Gastroesophageal sphincter (tissue), 4 donors: ENCODE results near the gene STARD8. TPM values are rescaled to one million over a fixed set of nuclear protein-coding genes. Genes with fewer than 3 reads are reported as not detected.

Source experiments
- ATAC-seq: fragments of 150-250 bp; one replicate; pipeline ENCODE4 v1.9.1; 2016; ENCODE audit warnings: mild to moderate bottlenecking, moderate library complexity
- H3K27ac ChIP-seq, 4 donors: fragments of 200-600 bp; sonication (generic) in 3 of 4; 1 replicate in 3 of 4; 2 replicates in 1 of 4; pipeline ENCODE4 v1.5.1; 2016 to 2019
- H3K27me3 ChIP-seq: fragments of 200-600 bp; sonication (generic); one replicate; pipeline ENCODE4 v1.5.1; 2019
- H3K36me3 ChIP-seq, 2 donors: fragments of 200-600 bp; sonication (generic); one replicate each; pipeline ENCODE4 v1.5.1; 2019; ENCODE audit warnings: control low read depth in 1 of 2
- H3K4me1 ChIP-seq, 3 donors: fragments of 200-600 bp; sonication (generic); 1 replicate in 2 of 3; 2 replicates in 1 of 3; pipeline ENCODE4 v1.5.1; 2016 to 2019; ENCODE audit warnings: control low read depth in 2 of 3
- H3K4me3 ChIP-seq, 2 donors: fragments of 200-600 bp; sonication (generic); one replicate each; pipeline ENCODE4 v1.5.1; 2019; ENCODE audit warnings: mild to moderate bottlenecking in 1 of 2, moderate library complexity in 1 of 2
- H3K9me3 ChIP-seq, 3 donors: fragments of 200-600 bp; sonication (generic); one replicate each; pipeline ENCODE4 v1.5.1; 2017 to 2019; ENCODE audit warnings: control low read depth in 2 of 3
- EP300 ChIP-seq: sonication (generic); formaldehyde crosslinking; IDR thresholded peaks from one replicate; pipeline ENCODE4 v1.6.1; 2017; ENCODE audit warnings: antibody characterized with exemption, mild to moderate bottlenecking
- POLR2A ChIP-seq, 2 donors: fragments of 450-650 bp; IDR thresholded peaks; one replicate each; pipeline ENCODE4 v1.6.1; 2017; ENCODE audit warnings: antibody characterized with exemption in 2 of 2, mild to moderate bottlenecking in 2 of 2, moderate library complexity in 1 of 2
- POLR2AphosphoS5 ChIP-seq: sonication (generic); formaldehyde crosslinking; IDR thresholded peaks from one replicate; pipeline ENCODE4 v1.6.1; 2017; ENCODE audit warnings: antibody characterized with exemption
- WGBS, 2 donors: methylation state at CpG; one replicate each; pipeline ENCODE4 v1.1.5; 2018; ENCODE audit warnings: low coverage in 1 of 2; 5-methylcytosine and 5-hydroxymethylcytosine counted together
- total RNA-seq, 4 donors: library from RNA; depleted of rRNA; stranded (reverse); fragments of >200 nt; gene quantifications; one replicate each; pipeline ENCODE4 v1.1.0, GENCODE V29; 2016
- TF ChIP-seq, protein P1 (sequence below), 4 experiments: fragments of 200-600 bp in 2 of 4; fragments of 450-650 bp in 2 of 4; sonication (generic) in 1 of 4; IDR thresholded peaks; one replicate each; pipeline ENCODE4 v1.5.1; 2017 to 2019; ENCODE audit warnings: antibody characterized with exemption in 4 of 4, mild to moderate bottlenecking in 2 of 4, moderate library complexity in 2 of 4

The STARD8 gene
- total RNA-seq, 4 donors from 2014 or later = 8.9 to 15.8 (median 10.8) TPM

DNA sequence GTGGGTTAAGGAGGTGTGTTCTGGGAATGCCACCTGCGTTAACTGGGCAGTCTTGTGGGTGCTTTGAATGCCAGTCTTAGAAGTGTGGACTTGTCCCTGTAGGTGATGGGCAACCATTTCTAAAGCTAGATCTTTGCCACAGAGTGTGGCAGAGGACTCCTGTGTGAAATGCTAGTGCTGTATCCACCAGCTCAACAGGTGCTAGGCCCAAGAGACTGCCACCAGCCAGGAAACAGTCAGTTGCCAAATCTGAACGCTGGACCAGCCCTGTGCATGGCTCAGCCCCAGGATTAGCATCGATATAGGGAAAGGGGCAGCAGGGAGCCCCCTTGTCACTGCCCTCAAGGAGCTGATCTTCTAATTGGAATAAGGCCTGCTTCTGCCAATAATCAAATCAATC is 35.3 kb downstream of the STARD8 start:
- ATAC-seq = no peak
- no peaks in the 10 kb centered on the region for H3K9me3 ChIP-seq
- peaks cover 0 to 7% (median 0%) of the 10 kb centered on the region in 3 donors for H3K4me1 ChIP-seq
- 100% methylated on average over 1 of the region's 3 CpGs for WGBS, 2 donors
- H3K4me3 ChIP-seq = no peak overlapping the region
- TF ChIP-seq EP300 = no peak
- TF ChIP-seq, protein P1, sequence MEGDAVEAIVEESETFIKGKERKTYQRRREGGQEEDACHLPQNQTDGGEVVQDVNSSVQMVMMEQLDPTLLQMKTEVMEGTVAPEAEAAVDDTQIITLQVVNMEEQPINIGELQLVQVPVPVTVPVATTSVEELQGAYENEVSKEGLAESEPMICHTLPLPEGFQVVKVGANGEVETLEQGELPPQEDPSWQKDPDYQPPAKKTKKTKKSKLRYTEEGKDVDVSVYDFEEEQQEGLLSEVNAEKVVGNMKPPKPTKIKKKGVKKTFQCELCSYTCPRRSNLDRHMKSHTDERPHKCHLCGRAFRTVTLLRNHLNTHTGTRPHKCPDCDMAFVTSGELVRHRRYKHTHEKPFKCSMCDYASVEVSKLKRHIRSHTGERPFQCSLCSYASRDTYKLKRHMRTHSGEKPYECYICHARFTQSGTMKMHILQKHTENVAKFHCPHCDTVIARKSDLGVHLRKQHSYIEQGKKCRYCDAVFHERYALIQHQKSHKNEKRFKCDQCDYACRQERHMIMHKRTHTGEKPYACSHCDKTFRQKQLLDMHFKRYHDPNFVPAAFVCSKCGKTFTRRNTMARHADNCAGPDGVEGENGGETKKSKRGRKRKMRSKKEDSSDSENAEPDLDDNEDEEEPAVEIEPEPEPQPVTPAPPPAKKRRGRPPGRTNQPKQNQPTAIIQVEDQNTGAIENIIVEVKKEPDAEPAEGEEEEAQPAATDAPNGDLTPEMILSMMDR (IDR thresholded peaks at IDR 0.05) = no peak
- no peak overlapping the region for H3K27ac ChIP-seq
- H3K27me3 ChIP-seq = no peaks in the 10 kb centered on the region
- H3K36me3 ChIP-seq = no peaks in the 10 kb centered on the region

GRCh38 chrX:68683580-68683979 is 36.1 kb downstream of the STARD8 start:
- Histone ChIP-seq H3K9me3 (no peaks in the 10 kb centered on the region), H3K4me1 (peaks cover 0 to 7% (median 0%) of the 10 kb centered on the region in 3 donors), H3K27me3 (no peaks in the 10 kb centered on the region), H3K4me3 (no peak overlapping the region), H3K36me3 (no peaks in the 10 kb centered on the region), H3K27ac (peak overlapping the region in 2 of 4 donors; percentile 69 to 78)
- no peak for ATAC-seq
- TF ChIP-seq, protein P1 (IDR thresholded peaks at IDR 0.05) = no peak
- TF ChIP-seq EP300 = no peak
- TF ChIP-seq POLR2A (IDR thresholded peaks at IDR 0.05) = no peak
- no peak for TF ChIP-seq POLR2AphosphoS5
- 100% methylated on average over 1 of the region's 2 CpGs; no CpG with 5 or more reads in 1 of the 2 donors for WGBS, 2 donors

- peak; percentile 51 for ATAC-seq
- 60% methylated on average over 1 of the region's 15 CpGs; no CpG with 5 or more reads in 1 of the 2 donors for WGBS, 2 donors
- no peak for TF ChIP-seq POLR2AphosphoS5
- TF ChIP-seq EP300 = no peak
- TF ChIP-seq POLR2A (IDR thresholded peaks at IDR 0.05) = no peak
- TF ChIP-seq, protein P1 (IDR thresholded peaks at IDR 0.05) = no peak
- Histone ChIP-seq H3K27me3 (no peaks in the 10 kb centered on the region), H3K27ac (peak overlapping the region in 2 of 4 donors; percentile 69 to 78), H3K36me3 (no peaks in the 10 kb centered on the region), H3K4me3 (no peak overlapping the region), H3K4me1 (peaks cover 0 to 7% (median 0%) of the 10 kb centered on the region in 3 donors), H3K9me3 (no peaks in the 10 kb centered on the region)
Measured at GRCh38 chrX:68684291-68684918, 36.9 kb downstream of the STARD8 start.

GRCh38 chrX:68684919-68685304 is 37.4 kb downstream of the STARD8 start:
- WGBS, 2 donors = 59 to 85% methylated on average over 2 of the region's 2 CpGs
- no peaks in the 10 kb centered on the region for H3K27me3 ChIP-seq
- peak overlapping the region in 2 of 4 donors; percentile 69 to 78 for H3K27ac ChIP-seq
- H3K36me3 ChIP-seq = no peaks in the 10 kb centered on the region
- H3K4me3 ChIP-seq = no peak overlapping the region
- no peak for ATAC-seq
- TF ChIP-seq POLR2A (IDR thresholded peaks at IDR 0.05) (no peak), POLR2AphosphoS5 (no peak), EP300 (no peak)
- TF ChIP-seq, protein P1 (IDR thresholded peaks at IDR 0.05) = no peak
- no peaks in the 10 kb centered on the region for H3K9me3 ChIP-seq
- peaks cover 0 to 7% (median 0%) of the 10 kb centered on the region in 3 donors for H3K4me1 ChIP-seq

- H3K4me1 ChIP-seq = peaks cover 0 to under 1% (median 0%) of the 10 kb centered on the region in 3 donors
- no peaks in the 10 kb centered on the region for H3K9me3 ChIP-seq
- H3K36me3 ChIP-seq = no peaks in the 10 kb centered on the region
- peak overlapping the region in 1 of 2 donors; percentile 48 for H3K4me3 ChIP-seq
- WGBS, 2 donors = 18 to 83% methylated on average over 2 of the region's 5 CpGs
- no peaks in the 10 kb centered on the region for H3K27me3 ChIP-seq
- ATAC-seq = peak; percentile 72
- TF ChIP-seq POLR2A (IDR thresholded peaks at IDR 0.05) = no peak
- TF ChIP-seq EP300 = no peak
- TF ChIP-seq, protein P1 (IDR thresholded peaks at IDR 0.05) = peak in 1 of 4 experiments; percentile 14
- H3K27ac ChIP-seq = peak overlapping the region; percentile 11 to 78 (median 74)
Measured at GRCh38 chrX:68685685-68686084, 38.2 kb downstream of the STARD8 start.
